DLD1 (cell line): ENCODE data around the gene FXYD3.
"Not testable (repeated sequence)": the region's sequence is repeated elsewhere in the genome, so short reads cannot be mapped to it uniquely, and the experiment has no call there.

Source experiments
- in situ Hi-C: cut with HindIII; loops from 2 replicates; pipeline ENCODE4 v1.10.0; 2017; ENCODE audit warnings: low sequenced_read_pairs

The FXYD3 gene

GRCh38 chr19:35085947-35086346 is 29.7 kb upstream of the FXYD3 start:
- in situ Hi-C loops: no loop called here

GRCh38 chr19:35086455-35086854 is 29.2 kb upstream of the FXYD3 start:
- in situ Hi-C loops: no loop called here

GRCh38 chr19:35087393-35087792 is 28.2 kb upstream of the FXYD3 start:
- in situ Hi-C loops: no loop called here

- in situ Hi-C loops: no loop called here
Observed at GRCh38 chr19:35088131-35088913, 27.3 kb upstream of the FXYD3 start.

GRCh38 chr19:35089554-35089953 is 26.1 kb upstream of the FXYD3 start:
- in situ Hi-C loops: no loop called here

- in situ Hi-C loops: no loop called here
Observed at GRCh38 chr19:35090160-35090505, 25.5 kb upstream of the FXYD3 start.

GRCh38 chr19:35090506-35091214 is 25.0 kb upstream of the FXYD3 start:
- in situ Hi-C loops: no loop called here

DNA sequence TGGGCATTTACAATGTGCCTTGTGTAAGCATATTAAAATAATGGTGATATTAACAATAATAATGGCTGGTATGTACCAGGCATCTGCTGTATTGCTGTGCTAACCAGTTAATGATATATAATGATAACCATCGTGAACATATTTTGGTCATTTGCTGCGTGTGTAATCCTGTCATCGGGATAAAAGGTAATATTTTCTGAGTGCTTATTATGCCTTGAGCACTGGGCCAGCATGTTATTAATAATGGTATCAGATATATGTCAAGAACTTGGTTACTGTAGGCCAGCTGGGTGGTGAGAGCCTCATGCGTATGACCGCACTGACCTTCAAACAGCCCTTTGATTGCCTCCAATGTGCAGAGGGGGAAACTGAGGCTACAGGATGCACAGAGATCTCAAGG is 22.2 kb upstream of the FXYD3 start:
- in situ Hi-C loops: no loop called here

- in situ Hi-C loops: no loop called here
Observed at GRCh38 chr19:35093941-35094647, 21.5 kb upstream of the FXYD3 start.

GRCh38 chr19:35094656-35095055 is 21.0 kb upstream of the FXYD3 start:
- in situ Hi-C loops: no loop called here

- in situ Hi-C loops: no loop called here
Observed at GRCh38 chr19:35095667-35096368, 19.8 kb upstream of the FXYD3 start.

DNA sequence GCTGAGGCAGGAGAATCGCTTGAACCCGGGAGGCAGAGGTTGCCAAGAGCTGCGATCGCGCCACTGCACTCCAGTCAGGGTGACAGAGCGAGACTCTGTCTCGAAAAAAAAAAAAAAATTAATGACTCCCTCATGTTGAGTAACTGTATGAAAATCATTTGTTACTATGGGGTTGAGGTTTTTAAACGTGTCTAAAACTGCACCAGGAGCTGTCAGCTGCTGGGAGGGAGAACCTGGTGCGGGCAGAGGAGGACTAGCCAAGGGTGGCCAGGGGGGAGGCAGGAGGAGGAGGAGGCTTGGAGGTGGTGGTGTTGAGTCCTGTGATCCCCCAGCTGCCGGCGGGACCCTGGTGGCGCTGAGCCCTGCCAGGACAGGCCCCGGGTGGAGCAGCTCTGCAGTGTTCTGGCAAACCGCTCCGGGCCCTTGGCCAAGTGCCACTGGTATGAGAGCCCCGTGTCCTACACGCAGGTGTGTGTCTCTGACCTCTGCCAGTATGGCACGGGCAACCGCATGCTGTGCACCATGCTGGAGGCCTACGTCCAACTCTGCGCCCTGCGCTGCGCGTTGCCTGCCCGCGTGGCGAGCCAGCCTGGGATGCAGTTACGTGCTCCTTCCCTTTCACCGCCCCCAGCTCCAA is 17.1 kb upstream of the FXYD3 start:
- in situ Hi-C loops: no loop called here

DNA sequence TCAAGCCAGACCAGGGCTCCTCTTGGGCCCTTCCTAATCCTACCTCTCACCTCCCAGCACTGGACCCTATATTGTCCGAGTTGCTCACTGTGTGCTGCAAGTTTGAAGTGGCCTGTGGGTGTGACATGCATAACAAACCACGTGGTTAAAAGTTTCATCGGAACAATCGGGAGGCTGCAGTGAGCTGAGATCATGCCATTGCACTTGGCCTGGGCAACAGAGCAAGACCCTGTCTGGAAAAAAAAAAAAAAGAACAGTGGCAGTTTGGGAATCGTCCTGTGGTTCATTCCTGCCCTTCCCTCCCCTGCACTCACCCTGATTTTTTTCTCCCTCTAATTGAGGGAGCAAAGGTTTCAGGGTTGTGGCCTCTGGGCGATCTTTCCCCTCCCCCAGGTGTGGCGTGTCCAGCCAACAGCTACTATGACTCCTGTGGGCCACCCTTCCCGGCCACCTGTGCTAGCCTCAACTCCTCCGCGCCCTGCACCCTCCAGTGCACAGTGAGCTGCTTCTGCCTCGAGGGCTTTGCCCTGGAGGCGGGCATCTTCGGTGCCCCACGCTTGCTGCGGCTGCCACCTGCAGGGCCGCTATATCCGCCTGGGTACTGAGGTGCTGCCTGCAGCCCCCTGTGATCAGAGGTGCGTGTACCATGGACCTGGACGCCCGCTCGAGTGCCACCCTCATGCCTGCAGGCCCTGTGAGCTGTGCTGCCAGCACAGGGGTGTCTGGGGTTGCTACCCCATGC is 16.3 kb upstream of the FXYD3 start:
- in situ Hi-C loops: no loop called here

DNA sequence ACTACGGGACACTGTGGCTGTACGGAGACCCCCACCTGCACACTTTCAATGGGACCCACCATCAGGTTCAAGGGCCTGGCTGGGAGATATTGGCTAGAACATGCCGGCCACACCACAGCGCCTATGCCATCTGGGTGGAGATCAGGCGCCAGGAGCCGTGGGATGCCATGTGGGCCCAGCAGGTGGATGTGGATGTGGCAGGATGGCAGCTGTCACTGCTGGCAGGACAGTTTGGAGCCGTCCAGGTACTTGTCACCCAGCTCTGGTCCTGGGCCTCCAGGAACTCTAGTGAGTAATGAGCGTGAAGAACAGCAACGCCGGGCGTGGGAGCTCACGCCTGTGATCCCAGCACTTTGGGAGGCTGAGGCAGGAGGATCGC is 15.7 kb upstream of the FXYD3 start:
- in situ Hi-C loops: no loop called here

GRCh38 chr19:35100588-35101533 is 14.8 kb upstream of the FXYD3 start:
- in situ Hi-C loops: no loop called here

DNA sequence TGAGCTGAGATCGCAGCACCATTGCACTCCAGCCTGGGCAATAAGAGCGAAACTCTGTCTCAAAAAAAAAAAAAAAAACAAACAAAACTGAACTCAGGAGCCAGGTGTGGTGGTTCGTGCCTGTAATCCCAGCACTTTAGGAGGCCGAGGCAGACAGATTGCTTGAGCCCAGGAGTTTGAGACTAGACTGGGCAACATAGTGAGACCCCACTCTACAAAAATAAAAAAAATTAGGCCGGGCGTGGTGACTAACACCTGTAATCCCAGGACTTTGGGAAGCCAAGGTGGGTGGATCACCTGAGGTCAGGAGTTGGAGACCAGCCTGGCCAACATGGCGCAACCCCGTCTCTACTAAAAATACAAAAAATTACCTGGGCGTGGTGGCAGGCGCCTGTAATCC is 13.7 kb upstream of the FXYD3 start:
- in situ Hi-C loops: not testable (repeated sequence)

- in situ Hi-C loops: not testable (repeated sequence)
Observed at GRCh38 chr19:35103614-35104013, 12.0 kb upstream of the FXYD3 start.

DNA sequence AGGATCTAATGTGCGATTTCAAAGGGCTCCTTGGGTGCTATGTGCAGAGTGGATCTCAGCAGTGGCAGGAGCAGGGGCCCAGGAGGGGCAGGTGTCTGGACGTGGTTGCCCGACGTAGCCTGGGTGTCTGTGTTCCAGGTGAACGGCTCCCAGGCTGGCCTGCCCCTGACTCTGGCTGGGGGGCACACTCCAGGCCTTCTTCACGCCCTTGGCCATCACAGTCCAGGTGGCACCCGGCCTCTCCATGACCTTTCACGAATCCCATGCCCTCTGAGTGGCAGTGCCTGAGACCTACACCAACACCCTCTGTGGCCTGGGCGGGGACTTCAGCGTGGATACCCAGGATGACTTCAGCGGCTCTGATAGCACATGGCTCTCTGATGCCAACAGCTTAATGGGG is 11.3 kb upstream of the FXYD3 start:
- in situ Hi-C loops: no loop called here

- in situ Hi-C loops: no loop called here
Observed at GRCh38 chr19:35105047-35105410, 10.6 kb upstream of the FXYD3 start.
